ENCODE measurements around the gene GRIA1. TPM values are rescaled to one million over a fixed set of nuclear protein-coding genes. Genes with fewer than 3 reads are reported as not detected.

Gene GRIA1
- total RNA-seq, 1 experiment from 2014 or later = 0.81 TPM

GRCh38 chr5:153748823-153749222 is 258.4 kb downstream of the GRIA1 start:
- ATAC-seq = no peak
- H3K27ac Mint-ChIP-seq = no peak overlapping the region
- H3K36me3 Mint-ChIP-seq = no peaks in the 10 kb centered on the region; the same call in 1 of the 2 replicates
- H3K4me1 Mint-ChIP-seq = peaks cover 5% of the 10 kb centered on the region
- ChIA-PET POLR2A (no interaction called here), CTCF (no interaction called here)
- peaks cover 2% of the 10 kb centered on the region; the same call in 1 of the 2 replicates for H3K27me3 Mint-ChIP-seq (ENCODE audit: low read depth)
- H3K9me3 Mint-ChIP-seq = peaks cover 12% of the 10 kb centered on the region; the same call in 1 of the 2 replicates
- DNase-seq (ENCODE audit: low spot score) = no peak
- no peak for TF ChIP-seq AFF4 (CRISPR knock-in tag; IDR thresholded peaks at IDR 0.05; ENCODE audit: borderline replicate concordance)
- no peak for TF ChIP-seq CDX4 (CRISPR knock-in tag; IDR thresholded peaks at IDR 0.05; ENCODE audit: borderline replicate concordance)
- no peak for TF ChIP-seq NR3C1 (CRISPR knock-in tag; conservative IDR thresholded peaks at IDR 0.05; ENCODE audit: low read depth)
- no peak for TF ChIP-seq MYBL2 (CRISPR knock-in tag; IDR thresholded peaks at IDR 0.05)
- TF ChIP-seq EMX1 (CRISPR knock-in tag; IDR thresholded peaks at IDR 0.05) = no peak
- TF ChIP-seq MLX (CRISPR knock-in tag; IDR thresholded peaks at IDR 0.05) = no peak
- TF ChIP-seq ELF4 (CRISPR knock-in tag; IDR thresholded peaks at IDR 0.05; ENCODE audit: low read depth) = no peak
- no peak for TF ChIP-seq FOXK1 (CRISPR knock-in tag; IDR thresholded peaks at IDR 0.05)
- TF ChIP-seq ZNF317 (CRISPR knock-in tag; IDR thresholded peaks at IDR 0.05; ENCODE audit: borderline replicate concordance, low read depth) = no peak
- no peak for TF ChIP-seq AR (CRISPR knock-in tag; IDR thresholded peaks at IDR 0.05)
- TF ChIP-seq ZNF232 (CRISPR knock-in tag; IDR thresholded peaks at IDR 0.05) = no peak
- no peak for TF ChIP-seq ZNF425 (CRISPR knock-in tag; conservative IDR thresholded peaks at IDR 0.05)
- TF ChIP-seq ZNF263 (CRISPR knock-in tag; IDR thresholded peaks at IDR 0.05; ENCODE audit: low read depth) = no peak
- TF ChIP-seq ATF6 (CRISPR knock-in tag; IDR thresholded peaks at IDR 0.05) = no peak
- H3K4me3 Mint-ChIP-seq = no peak overlapping the region

Measured in WTC11 (cell line).